Endothelial cell of umbilical vein (primary cell): ENCODE data around the gene CIBAR2. TPM values are rescaled to one million over a fixed set of nuclear protein-coding genes. Genes with fewer than 3 reads are reported as not detected.

Source experiments
- BruUV-seq: library from RNA; stranded (reverse); fragments of 400-500 nt; replicated peaks from 2 replicates; lab custom pipeline; 2021; lab: Mats Ljungman, UMichigan
- CTCF ChIA-PET: fragments of 300-600, 350-600 bp; sonication (Branson Sonifier 250); formaldehyde crosslinking; loops from one replicate; lab custom pipeline; 2021; ENCODE audit warnings: antibody characterized with exemption, inconsistent platforms; lab: Charles Lee
- POLR2A ChIA-PET: fragments of 300-600, 350-600 bp; sonication (Branson Sonifier 250); formaldehyde crosslinking; loops from one replicate; lab custom pipeline; 2021; ENCODE audit warnings: antibody characterized with exemption, inconsistent platforms; lab: Charles Lee
- DNase-seq: peaks from one replicate; pipeline ENCODE4 v3.0.0-alpha.2; 2011; ENCODE audit warnings: low read depth, low spot score
- FAIRE-seq: peaks from 2 replicates; lab custom pipeline; 2011; peaks lifted over from hg19 to GRCh38; lab: Jason Lieb, UNC
- H2AFZ ChIP-seq: 2 replicates; pipeline ENCODE4 v1.6.0; 2012; ENCODE audit warnings: low read depth, low read length, control low read depth, inconsistent platforms
- H3K27ac ChIP-seq: 2 replicates; pipeline ENCODE4 v1.5.1; 2011; ENCODE audit warnings: low read depth, mild to moderate bottlenecking, control low read depth, low read length, moderate library complexity; ENCODE audit not compliant: insufficient read depth
- H3K27me3 ChIP-seq, 2 experiments: 2 replicates each; pipeline versions ENCODE4 v1.6.0 to v1.6.1; 2011; ENCODE audit warnings: low read length in 2 of 2, mixed read lengths in 1 of 2; ENCODE audit not compliant: control insufficient read depth in 2 of 2, insufficient read depth in 2 of 2
- H3K36me3 ChIP-seq, 2 experiments: 2 replicates in 1 of 2; 3 replicates in 1 of 2; pipeline ENCODE4 v1.5.1; 2011; ENCODE audit warnings: low read length in 2 of 2, mild to moderate bottlenecking in 1 of 2, moderate library complexity in 1 of 2; ENCODE audit not compliant: control insufficient read depth in 2 of 2, insufficient read depth in 2 of 2; ENCODE audit errors: extremely low read depth in 1 of 2
- H3K4me1 ChIP-seq: 3 replicates; pipeline ENCODE4 v1.5.1; 2011; ENCODE audit warnings: mild to moderate bottlenecking, low read length; ENCODE audit not compliant: control insufficient read depth, insufficient read depth; ENCODE audit errors: extremely low read depth
- H3K4me2 ChIP-seq: 2 replicates; pipeline ENCODE4 v1.6.1; 2011; ENCODE audit warnings: low read length, control low read depth, mixed read lengths; ENCODE audit not compliant: insufficient read depth
- H3K4me3 ChIP-seq, 3 experiments: fragments of 200-600 bp in 1 of 3; sonication (generic), shearing (Covaris generic) in 1 of 3; replicated peaks in 1 of 3; 2 replicates each; pipeline ENCODE4 v1.5.1; 2011 to 2016; ENCODE audit warnings: control low read depth in 3 of 3, low read length in 3 of 3, mild to moderate bottlenecking in 2 of 3, inconsistent platforms in 1 of 3, low read depth in 1 of 3, moderate library complexity in 1 of 3; ENCODE audit not compliant: insufficient read depth in 1 of 3
- H3K79me2 ChIP-seq: 2 replicates; pipeline ENCODE4 v1.6.0; 2012; ENCODE audit warnings: low read length, inconsistent platforms; ENCODE audit not compliant: control insufficient read depth, insufficient read depth
- H3K9ac ChIP-seq: replicated peaks from 2 replicates; pipeline ENCODE3; 2011; ENCODE audit warnings: low read length, control low read depth; ENCODE audit not compliant: insufficient read depth; ENCODE audit errors: extremely low read depth
- H3K9me1 ChIP-seq: replicated peaks from 3 replicates; pipeline ENCODE4 v1.6.0; 2011; ENCODE audit warnings: mild to moderate bottlenecking, low read length; ENCODE audit not compliant: control insufficient read depth, insufficient read depth; ENCODE audit errors: extremely low read depth
- H3K9me3 ChIP-seq: replicated peaks from 2 replicates; pipeline ENCODE4 v1.5.1; 2012; ENCODE audit warnings: low read length, inconsistent platforms; ENCODE audit not compliant: control insufficient read depth, insufficient read depth
- H4K20me1 ChIP-seq: replicated peaks from 2 replicates; pipeline ENCODE3; 2011; ENCODE audit warnings: mild to moderate bottlenecking, low read length; ENCODE audit not compliant: control insufficient read depth, insufficient read depth; ENCODE audit errors: extremely low read depth
- EZH2 ChIP-seq: IDR thresholded peaks from 2 replicates; pipeline ENCODE4 v1.6.1; 2012; ENCODE audit warnings: borderline replicate concordance, low read depth, mild to moderate bottlenecking, moderate library complexity, low read length, inconsistent platforms; ENCODE audit not compliant: severe bottlenecking
- FOS ChIP-seq: IDR thresholded peaks from 2 replicates; pipeline ENCODE4 v1.6.1; 2011; ENCODE audit warnings: mild to moderate bottlenecking, low read length, moderate library complexity, borderline replicate concordance; ENCODE audit not compliant: insufficient read depth
- GATA2 ChIP-seq: IDR thresholded peaks from 2 replicates; pipeline ENCODE4 v1.7.0; 2011; ENCODE audit warnings: low read depth, mild to moderate bottlenecking, moderate library complexity, mixed read lengths, low read length; ENCODE audit not compliant: insufficient read length, insufficient read depth
- JUN ChIP-seq: IDR thresholded peaks from 2 replicates; pipeline ENCODE4 v1.6.1; 2011; ENCODE audit warnings: borderline replicate concordance, low read depth; ENCODE audit not compliant: insufficient read length, insufficient read depth
- MYC ChIP-seq: IDR thresholded peaks from one replicate; pipeline ENCODE4 v1.6.1; 2011; ENCODE audit warnings: mild to moderate bottlenecking, low read depth, low read length
- POLR2A ChIP-seq: IDR thresholded peaks from 2 replicates; pipeline ENCODE4 v1.6.1; 2012; ENCODE audit warnings: low read depth, mild to moderate bottlenecking, control low read depth, low read length
- POLR2AphosphoS5 ChIP-seq: IDR thresholded peaks from 2 replicates; pipeline ENCODE4 v1.6.1; 2012; ENCODE audit warnings: low read depth, mild to moderate bottlenecking, control low read depth, low read length, moderate library complexity; ENCODE audit not compliant: insufficient read depth
- dilution Hi-C: fragments of 300-500 bp; cut with MboI; formaldehyde crosslinking; loops from one replicate; pipeline ENCODE4 v1.15.0; 2019; ENCODE audit warnings: low sequenced_read_pairs; ENCODE audit not compliant: extremely low pct_ligation_motif_present
- intact Hi-C: fragments of 100-400 bp; cut with micrococcal nuclease; formaldehyde crosslinking; loops from one replicate; pipeline ENCODE4 v1.10.0; 2022
- polyA plus RNA-seq, 4 experiments: library from polyadenylated mRNA; depleted of rRNA in 3 of 4; stranded (reverse) in 3 of 4; unstranded in 1 of 4; fragments of >200 nt; gene quantifications; 2 replicates each; pipeline versions ENCODE4 v1.2.1 to v1.2.3, GENCODE V29; 2011 to 2012; ENCODE audit warnings: missing spikeins in 1 of 4
- total RNA-seq: library from RNA; stranded (reverse); gene quantifications from 2 replicates; pipeline ENCODE4 v1.2.3, GENCODE V29; 2021
- TF ChIP-seq, protein P1 (sequence below), 2 donors: IDR thresholded peaks; 1 replicate in 1 of 2; 2 replicates in 1 of 2; pipeline ENCODE4 v1.5.1; 2011; ENCODE audit warnings: low read length in 2 of 2, mild to moderate bottlenecking in 2 of 2, moderate library complexity in 2 of 2, control low read depth in 1 of 2, inconsistent platforms in 1 of 2, low read depth in 1 of 2; ENCODE audit not compliant: insufficient read depth in 1 of 2; ENCODE audit errors: extremely low read depth in 1 of 2
- TF ChIP-seq, protein P2 (sequence below): IDR thresholded peaks from 2 replicates; pipeline ENCODE4 v1.6.1; 2011; ENCODE audit not compliant: insufficient read depth, insufficient read length

Gene CIBAR2
- total and polyA plus RNA-seq, 2 donors (not counting 3 experiments of a cell fraction or from before 2014, with no cell fraction given): 0.07 TPM; not detected in 1

DNA sequence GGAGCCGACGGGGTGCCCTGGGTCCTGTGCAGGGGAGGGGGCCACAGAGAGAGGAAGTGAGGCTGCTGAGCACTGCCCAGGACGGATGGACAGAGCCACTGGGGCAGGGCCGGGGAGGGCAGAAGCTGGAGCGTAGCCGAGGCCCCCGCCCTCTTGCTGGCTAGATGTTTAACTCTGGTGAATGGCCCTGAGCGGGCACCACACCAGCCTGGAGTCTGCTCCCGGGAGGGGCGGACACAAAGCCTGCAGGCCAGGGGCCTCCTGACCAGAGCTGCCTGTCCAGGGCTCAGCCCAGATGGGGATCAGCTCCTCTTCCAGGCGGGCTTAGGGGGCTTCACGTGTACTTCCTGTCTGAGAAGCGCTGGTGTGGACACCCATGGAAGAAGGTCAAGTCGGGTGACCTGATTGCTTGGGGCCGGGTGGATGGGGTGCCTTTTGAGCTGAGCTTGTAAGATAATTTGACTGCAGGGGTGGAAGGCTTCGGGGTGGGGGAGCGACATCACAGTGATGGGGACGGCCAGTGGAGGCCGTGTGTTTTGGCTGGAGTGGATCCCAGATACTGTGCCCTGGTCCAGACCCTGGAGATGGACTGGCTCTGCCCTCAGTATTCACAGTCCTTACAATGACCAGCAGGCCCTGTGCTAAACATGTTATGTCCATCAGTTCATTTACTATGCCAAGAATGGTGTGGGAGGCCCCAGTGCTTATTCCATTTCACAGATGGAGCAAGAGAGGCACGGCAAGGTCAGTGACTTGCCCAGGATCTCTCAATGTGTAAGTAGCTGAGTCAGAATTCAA, 33.7 kb upstream of the CIBAR2 start:
- no peak overlapping the region for H3K27ac ChIP-seq
- intact Hi-C loops (no loop called here), dilution Hi-C loops (no loop called here)
- peaks cover 27% of the 10 kb centered on the region for H3K4me1 ChIP-seq
- POLR2A ChIA-PET: no interaction called here
- TF ChIP-seq, protein P1, sequence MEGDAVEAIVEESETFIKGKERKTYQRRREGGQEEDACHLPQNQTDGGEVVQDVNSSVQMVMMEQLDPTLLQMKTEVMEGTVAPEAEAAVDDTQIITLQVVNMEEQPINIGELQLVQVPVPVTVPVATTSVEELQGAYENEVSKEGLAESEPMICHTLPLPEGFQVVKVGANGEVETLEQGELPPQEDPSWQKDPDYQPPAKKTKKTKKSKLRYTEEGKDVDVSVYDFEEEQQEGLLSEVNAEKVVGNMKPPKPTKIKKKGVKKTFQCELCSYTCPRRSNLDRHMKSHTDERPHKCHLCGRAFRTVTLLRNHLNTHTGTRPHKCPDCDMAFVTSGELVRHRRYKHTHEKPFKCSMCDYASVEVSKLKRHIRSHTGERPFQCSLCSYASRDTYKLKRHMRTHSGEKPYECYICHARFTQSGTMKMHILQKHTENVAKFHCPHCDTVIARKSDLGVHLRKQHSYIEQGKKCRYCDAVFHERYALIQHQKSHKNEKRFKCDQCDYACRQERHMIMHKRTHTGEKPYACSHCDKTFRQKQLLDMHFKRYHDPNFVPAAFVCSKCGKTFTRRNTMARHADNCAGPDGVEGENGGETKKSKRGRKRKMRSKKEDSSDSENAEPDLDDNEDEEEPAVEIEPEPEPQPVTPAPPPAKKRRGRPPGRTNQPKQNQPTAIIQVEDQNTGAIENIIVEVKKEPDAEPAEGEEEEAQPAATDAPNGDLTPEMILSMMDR (IDR thresholded peaks at IDR 0.05; ENCODE audit: extremely low read depth in 1 of 2, insufficient read depth in 1 of 2, low read depth in 1 of 2, low read length in 2 of 2): no peak
- TF ChIP-seq MYC: no peak
- TF ChIP-seq GATA2: no peak
- no peak for TF ChIP-seq POLR2AphosphoS5
- TF ChIP-seq, protein P2, sequence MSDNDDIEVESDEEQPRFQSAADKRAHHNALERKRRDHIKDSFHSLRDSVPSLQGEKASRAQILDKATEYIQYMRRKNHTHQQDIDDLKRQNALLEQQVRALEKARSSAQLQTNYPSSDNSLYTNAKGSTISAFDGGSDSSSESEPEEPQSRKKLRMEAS: no peak
- no peak for TF ChIP-seq POLR2A
- no peak for TF ChIP-seq EZH2
- TF ChIP-seq FOS: no peak
- TF ChIP-seq JUN: no peak
- no peaks in the 10 kb centered on the region for H3K27me3 ChIP-seq
- H3K9me1 ChIP-seq: no peaks in the 10 kb centered on the region
- FAIRE-seq (no peak), DNase-seq (no peak)
- no peak overlapping the region for H3K4me3 ChIP-seq
- no peaks in the 10 kb centered on the region for H3K36me3 ChIP-seq
- H4K20me1 ChIP-seq: no peaks in the 10 kb centered on the region
- CTCF ChIA-PET: no interaction called here
- BruUV-seq: no TSS peak
- no peak overlapping the region for H3K9ac ChIP-seq
- no peak overlapping the region for H2AFZ ChIP-seq
- no peaks in the 10 kb centered on the region for H3K9me3 ChIP-seq
- no peak overlapping the region for H3K4me2 ChIP-seq
- no peaks in the 10 kb centered on the region for H3K79me2 ChIP-seq
